ENCODE data around the gene FSIP1. TPM values are rescaled to one million over a fixed set of nuclear protein-coding genes. Genes with fewer than 3 reads are reported as not detected.

The FSIP1 gene
- total RNA-seq, 1 donor from 2014 or later = 1.6 TPM

DNA sequence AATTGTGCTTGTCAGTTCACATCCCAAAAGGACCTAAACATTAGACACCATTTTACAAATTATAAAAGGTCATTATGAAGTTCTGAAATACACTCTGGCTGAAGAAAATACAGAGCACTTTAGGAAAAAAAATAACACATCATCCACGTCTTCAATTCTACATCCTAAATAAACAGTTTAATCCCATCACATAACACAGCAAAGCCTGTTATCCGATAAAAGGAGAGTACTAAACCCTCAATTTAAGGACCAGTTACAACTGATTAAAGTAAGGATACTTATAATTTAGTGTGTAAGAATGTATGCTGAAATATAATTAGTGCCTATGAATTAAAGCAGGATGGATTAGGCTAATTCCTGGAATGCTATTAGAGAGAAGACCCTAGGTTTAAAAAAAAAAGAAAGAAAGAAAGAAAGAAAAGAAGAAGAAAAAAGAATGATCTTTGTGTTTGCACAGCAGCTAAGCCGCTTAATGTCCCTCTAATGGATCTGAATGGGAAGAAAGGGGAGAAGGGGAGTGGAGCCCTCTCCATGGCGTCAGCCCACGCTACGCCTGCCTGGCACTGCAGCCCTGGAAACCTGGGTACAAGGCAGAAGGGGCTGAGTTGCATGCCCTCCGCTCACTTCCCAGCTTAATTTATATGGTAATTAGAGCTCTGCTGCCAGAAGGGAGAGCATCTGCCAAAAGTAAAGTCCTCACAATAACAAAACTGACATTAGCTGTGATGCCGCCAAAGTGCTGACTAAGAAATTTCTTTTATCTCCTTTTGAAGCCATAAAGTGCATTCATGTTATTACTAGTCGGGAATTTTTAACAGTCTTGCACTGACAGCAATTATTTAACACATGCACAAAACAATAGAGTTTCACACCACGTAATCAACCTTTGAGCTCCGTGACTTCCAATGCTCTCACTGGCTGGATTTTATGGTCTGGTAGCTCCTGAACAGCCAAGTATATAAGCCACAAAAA is 90.0 kb downstream of the FSIP1 start:
- Mint-ChIP-seq H3K27ac (no peak overlapping the region), H3K4me3 (ENCODE audit: low read depth) (no peak overlapping the region), H3K27me3 (peaks cover 20% of the 10 kb centered on the region), H3K4me1 (ENCODE audit: low read depth) (peaks cover 9% of the 10 kb centered on the region), H3K36me3 (ENCODE audit: insufficient read depth) (no peaks in the 10 kb centered on the region), H3K9me3 (ENCODE audit: low read depth) (no peaks in the 10 kb centered on the region)
- DNase-seq (ENCODE audit: low spot score, unreplicated experiment) = no peak
- TF ChIP-seq CTCF (IDR thresholded peaks at IDR 0.05; ENCODE audit: unreplicated experiment) = no peak

DNA sequence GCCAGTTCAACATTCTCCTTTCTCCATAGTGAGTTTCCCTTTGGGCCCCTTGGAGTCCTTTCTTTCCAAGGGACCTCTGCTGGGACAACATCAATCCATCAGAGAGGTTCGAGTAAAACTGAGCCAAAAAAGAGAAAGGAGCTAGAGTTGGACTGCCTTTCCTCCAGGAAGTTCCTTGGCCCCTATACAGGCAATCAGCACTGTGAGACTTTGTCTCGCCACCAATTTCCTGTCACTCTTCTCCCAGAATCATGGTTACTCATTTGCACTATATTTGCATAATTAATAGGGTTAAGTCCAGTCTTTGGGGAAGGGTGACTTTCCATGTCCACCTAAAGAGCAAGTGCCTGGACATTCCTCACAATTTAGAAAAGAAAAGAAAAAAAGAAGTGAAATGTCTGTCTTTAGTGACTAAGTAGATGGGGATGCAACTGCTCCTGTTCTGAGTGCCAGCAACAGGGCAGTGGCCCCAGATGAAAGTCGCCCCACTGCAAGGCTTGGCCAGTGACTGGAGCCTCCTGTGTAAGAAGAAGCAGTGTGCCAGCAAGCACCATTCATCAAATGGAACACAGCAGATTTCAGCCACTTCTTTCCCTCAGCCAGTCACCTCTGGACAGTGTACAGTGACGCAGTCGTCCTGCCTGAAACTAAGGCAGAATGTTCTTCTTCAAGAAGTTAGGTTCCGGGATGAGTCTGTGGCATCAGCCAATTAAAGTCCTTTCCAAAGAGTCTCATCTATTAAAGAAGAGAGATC is 91.6 kb downstream of the FSIP1 start:
- DNase-seq (ENCODE audit: low spot score, unreplicated experiment) = no peak
- Mint-ChIP-seq H3K27me3 (peaks cover 20% of the 10 kb centered on the region), H3K4me3 (ENCODE audit: low read depth) (no peak overlapping the region), H3K36me3 (ENCODE audit: insufficient read depth) (no peaks in the 10 kb centered on the region), H3K9me3 (ENCODE audit: low read depth) (no peaks in the 10 kb centered on the region), H3K4me1 (ENCODE audit: low read depth) (peaks cover 9% of the 10 kb centered on the region), H3K27ac (no peak overlapping the region)
- no peak for TF ChIP-seq CTCF (IDR thresholded peaks at IDR 0.05; ENCODE audit: unreplicated experiment)

DNA sequence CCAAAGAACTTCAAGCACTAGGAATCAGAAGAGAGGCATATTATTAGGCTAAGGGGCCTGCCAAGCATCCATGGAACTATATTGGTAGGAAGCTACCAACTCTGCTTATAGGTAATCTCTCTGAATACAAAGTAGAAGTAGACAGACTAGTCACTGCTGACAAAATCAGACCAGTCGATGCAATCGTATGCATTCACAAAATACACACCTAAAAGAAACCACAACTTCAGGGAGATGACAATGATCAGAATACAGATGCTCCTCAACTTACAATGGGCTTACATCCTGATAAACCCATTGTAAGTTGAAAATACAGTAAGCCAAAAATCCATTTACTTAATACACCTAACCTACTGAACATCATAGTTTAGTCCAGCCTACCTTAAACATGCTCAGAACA is 94.7 kb downstream of the FSIP1 start:
- no peak overlapping the region for H3K27ac Mint-ChIP-seq
- no peaks in the 10 kb centered on the region for H3K36me3 Mint-ChIP-seq (ENCODE audit: insufficient read depth)
- H3K4me1 Mint-ChIP-seq (ENCODE audit: low read depth) = peaks cover 6% of the 10 kb centered on the region
- no peak for TF ChIP-seq CTCF (IDR thresholded peaks at IDR 0.05; ENCODE audit: unreplicated experiment)
- H3K4me3 Mint-ChIP-seq (ENCODE audit: low read depth) = no peak overlapping the region
- DNase-seq (ENCODE audit: low spot score, unreplicated experiment) = no peak
- H3K9me3 Mint-ChIP-seq (ENCODE audit: low read depth) = no peaks in the 10 kb centered on the region
- H3K27me3 Mint-ChIP-seq = peaks cover 14% of the 10 kb centered on the region

DNA sequence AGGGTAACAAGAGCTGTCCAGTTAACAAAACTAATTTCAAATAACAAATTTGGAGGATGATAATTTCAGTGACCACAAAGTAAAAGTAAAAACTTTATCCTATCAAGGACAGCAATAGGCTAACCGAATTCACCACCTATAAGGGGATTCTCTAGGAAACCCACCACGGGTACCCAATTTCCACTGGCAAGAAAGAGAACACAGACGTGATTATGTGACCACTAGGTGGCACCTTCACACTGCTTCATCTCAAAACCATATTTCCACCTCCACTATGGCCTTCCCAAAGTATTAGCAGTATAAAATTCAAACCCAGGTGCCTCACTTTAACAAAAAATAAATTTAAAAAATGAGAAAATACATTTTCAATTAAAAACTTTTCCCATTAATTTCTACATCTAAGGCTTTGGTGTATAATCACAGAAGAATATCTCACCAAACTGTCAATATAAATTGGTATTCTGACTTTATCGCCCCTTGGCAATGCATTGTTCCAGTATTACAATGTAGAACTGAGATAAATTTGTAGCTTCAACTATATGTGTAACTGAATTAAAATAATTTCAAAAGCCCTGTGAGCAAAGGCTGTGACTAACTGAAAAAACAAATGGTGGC is 96.5 kb downstream of the FSIP1 start:
- H3K4me1 Mint-ChIP-seq (ENCODE audit: low read depth) = no peaks in the 10 kb centered on the region
- DNase-seq (ENCODE audit: low spot score, unreplicated experiment) = peak; percentile 18

More for the DNA sequence above, 96.5 kb downstream of the FSIP1 start:
- Mint-ChIP-seq H3K27ac (no peak overlapping the region), H3K27me3 (peaks cover 3% of the 10 kb centered on the region), H3K4me3 (ENCODE audit: low read depth) (no peak overlapping the region), H3K36me3 (ENCODE audit: insufficient read depth) (no peaks in the 10 kb centered on the region), H3K9me3 (ENCODE audit: low read depth) (no peaks in the 10 kb centered on the region)
- peak; percentile 88 for TF ChIP-seq CTCF (IDR thresholded peaks at IDR 0.05; ENCODE audit: unreplicated experiment)
